HG03571 (cell line): ENCODE results near the gene RC3H2.

Source experiments
- ATAC-seq: cut with Tn5 transposase; IDR thresholded peaks from one replicate; pipeline ENCODE4 v1.9.1; 2021; ENCODE audit not compliant: unreplicated experiment

Gene RC3H2, protein sequence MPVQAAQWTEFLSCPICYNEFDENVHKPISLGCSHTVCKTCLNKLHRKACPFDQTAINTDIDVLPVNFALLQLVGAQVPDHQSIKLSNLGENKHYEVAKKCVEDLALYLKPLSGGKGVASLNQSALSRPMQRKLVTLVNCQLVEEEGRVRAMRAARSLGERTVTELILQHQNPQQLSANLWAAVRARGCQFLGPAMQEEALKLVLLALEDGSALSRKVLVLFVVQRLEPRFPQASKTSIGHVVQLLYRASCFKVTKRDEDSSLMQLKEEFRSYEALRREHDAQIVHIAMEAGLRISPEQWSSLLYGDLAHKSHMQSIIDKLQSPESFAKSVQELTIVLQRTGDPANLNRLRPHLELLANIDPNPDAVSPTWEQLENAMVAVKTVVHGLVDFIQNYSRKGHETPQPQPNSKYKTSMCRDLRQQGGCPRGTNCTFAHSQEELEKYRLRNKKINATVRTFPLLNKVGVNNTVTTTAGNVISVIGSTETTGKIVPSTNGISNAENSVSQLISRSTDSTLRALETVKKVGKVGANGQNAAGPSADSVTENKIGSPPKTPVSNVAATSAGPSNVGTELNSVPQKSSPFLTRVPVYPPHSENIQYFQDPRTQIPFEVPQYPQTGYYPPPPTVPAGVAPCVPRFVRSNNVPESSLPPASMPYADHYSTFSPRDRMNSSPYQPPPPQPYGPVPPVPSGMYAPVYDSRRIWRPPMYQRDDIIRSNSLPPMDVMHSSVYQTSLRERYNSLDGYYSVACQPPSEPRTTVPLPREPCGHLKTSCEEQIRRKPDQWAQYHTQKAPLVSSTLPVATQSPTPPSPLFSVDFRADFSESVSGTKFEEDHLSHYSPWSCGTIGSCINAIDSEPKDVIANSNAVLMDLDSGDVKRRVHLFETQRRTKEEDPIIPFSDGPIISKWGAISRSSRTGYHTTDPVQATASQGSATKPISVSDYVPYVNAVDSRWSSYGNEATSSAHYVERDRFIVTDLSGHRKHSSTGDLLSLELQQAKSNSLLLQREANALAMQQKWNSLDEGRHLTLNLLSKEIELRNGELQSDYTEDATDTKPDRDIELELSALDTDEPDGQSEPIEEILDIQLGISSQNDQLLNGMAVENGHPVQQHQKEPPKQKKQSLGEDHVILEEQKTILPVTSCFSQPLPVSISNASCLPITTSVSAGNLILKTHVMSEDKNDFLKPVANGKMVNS

DNA sequence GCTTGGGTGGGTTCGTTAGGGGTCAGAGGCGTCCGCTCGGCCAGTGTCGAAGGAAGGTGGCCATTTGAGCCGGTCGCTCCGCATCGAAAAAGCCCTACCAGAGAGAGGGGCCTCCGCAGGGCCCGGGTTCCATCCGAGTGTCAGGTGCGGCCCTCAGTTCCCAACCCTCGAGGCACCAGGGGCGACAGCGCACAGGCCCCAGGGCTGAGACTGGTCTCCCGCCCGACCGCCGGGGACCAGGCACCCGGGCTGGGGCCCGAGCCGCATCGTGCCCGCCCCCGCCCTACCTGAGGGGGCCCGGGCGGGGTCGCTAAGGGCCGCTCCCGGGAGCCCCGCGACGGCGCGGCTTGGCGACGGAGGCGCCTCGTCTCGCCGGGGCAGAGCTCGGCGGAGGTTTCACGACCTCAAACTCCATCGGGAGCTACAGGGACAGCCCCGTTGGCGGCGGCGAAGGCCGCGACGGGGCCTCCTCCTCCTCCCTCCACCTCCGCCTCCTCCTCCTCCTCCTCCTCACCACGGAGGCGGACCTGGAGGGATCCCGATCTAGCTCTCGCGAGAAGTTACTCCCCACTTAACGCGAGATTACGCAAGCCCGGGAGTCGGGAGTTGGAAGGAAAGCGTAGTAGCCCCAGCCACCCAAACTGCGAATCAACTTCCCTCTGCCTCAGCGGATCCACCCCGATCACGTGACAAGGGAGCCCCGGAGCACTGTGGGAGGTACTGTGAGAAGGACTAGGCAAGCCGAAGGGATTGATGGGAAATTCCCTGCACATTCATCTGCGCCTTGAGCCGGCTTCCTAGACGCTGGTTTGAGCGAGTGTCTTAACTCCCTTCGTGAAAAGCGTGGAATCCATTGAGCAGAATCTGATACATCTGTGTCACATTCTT lies at the start of gene RC3H2:
Gene RC3H2 (minus strand): TSS at position 537 of the 888 bp plus-strand sequence. CDS start 7,850 bp downstream, outside the sequence.
- ATAC-seq, result peak; percentile 80

DNA sequence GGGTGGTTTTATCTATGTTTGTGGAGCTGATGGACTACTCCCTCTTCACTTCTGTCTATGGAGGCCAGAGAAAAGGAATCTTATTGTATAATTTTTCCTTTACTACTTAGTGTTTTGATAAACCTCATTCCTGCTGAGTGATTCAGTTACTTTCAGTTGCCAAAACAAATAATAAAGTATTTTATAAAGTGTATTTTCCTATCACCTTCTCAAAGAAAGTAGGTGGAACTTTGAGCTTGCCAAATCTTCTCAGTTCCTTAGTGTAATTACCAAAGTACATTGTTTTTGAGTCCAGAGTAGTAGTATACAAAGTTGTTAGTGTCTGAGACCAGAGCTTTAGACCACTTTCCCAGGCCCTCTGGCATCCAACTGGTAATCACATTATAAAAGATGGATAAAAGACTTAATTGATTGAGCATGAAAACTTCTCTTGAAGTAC lies 49.1 kb upstream of the RC3H2 start:
- ATAC-seq, result no peak

DNA sequence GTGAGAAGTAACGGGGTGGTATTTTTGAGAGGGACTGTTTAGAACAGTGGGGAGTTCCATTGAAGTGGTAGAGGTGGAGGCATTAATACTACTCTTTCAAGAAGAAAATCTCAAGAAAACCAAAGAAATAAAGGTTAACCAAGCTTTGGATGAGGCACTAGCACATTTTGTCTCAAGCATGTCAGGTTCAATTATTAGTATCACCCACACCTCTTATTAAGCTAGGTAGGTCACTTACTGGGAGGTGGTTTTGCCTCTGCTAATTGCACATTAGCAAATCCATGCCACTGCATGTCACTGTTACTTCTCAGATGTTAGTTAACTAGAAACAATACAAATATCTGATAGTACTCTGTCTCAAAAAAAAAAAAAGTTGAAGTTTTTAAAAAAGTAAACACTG lies 45.9 kb upstream of the RC3H2 start:
- no peak for ATAC-seq

DNA sequence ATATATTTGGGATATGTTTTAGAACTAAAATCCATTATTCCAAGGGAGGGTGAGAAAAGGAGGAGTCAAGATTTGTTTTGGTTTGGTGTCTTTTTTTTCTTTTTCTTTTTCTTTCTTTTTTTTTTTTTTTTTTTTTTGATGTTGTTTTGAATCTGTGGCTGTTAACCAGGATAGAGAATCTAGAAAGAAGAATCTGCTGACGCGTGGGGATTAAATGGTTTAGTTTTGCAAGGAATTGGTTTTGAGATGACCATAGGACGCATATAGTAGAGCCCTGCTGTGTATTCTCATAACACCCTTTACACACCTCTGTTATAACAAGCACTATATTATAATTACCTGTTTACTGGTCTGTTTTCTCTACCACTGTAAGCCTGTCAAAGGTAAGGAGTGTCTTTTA lies 45.1 kb upstream of the RC3H2 start:
- ATAC-seq, result no peak

DNA sequence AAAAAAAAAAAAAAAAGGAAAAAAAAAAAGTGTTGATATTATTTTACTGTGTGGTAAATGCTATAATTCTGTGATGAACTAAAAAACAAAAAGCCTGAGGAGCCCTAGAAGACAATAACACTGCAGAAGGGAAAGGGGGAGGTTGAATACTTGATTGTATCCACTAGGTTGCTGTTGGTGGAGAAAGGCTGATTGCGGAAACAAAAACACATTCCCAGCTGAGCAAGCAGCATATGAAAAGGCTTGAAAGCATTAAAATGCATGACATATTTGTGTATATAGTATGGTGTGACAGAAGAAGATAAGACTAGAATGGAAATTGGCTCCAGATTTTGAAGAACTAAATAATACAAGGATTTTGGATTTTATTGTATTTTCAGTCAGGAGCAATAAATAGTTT lies 44.5 kb upstream of the RC3H2 start:
- no peak for ATAC-seq

DNA sequence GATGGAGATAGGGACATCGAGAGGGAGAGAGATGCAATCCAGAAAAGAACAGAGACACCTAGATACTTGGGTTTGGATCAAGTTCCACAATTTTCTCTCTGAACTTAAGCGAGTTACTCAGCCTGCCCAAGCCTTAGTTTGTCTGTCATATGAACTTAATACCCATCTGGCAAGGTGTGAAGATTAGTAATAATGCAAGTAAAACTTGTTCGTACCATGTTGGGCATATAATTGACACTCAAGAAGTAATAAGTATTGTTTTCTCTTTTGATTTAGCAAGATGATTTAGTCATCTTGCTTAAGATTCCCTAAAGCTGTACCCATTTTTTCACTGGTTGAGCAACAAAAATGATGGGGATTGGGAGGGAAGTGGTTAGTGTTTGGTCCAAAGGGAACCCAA lies 43.2 kb upstream of the RC3H2 start:
- ATAC-seq, result no peak

DNA sequence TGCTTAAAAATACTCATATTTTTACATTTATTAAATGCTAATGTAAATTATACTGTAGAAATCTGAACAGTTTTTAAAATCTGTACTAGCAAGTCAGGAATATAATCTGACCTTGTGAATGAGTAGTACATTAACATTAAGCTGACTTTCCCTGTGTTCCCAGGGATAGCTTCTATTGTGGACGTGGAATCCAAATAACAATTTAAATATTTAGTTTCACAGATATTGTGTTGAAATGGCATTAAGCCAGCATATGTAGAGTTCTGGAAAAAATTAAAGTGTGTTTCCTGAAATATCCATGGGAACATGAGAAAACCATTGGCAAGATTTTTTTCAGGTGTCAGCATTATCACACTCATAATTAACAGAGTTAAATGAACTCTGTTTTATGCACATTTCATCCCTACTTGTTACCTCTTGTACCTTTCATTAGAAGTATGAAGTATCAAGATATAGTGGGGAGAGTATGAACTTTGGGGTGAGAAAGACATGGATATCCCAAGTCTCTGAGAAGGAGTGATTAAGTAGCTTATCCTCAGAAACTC lies 41.4 kb upstream of the RC3H2 start:
- ATAC-seq, result no peak

DNA sequence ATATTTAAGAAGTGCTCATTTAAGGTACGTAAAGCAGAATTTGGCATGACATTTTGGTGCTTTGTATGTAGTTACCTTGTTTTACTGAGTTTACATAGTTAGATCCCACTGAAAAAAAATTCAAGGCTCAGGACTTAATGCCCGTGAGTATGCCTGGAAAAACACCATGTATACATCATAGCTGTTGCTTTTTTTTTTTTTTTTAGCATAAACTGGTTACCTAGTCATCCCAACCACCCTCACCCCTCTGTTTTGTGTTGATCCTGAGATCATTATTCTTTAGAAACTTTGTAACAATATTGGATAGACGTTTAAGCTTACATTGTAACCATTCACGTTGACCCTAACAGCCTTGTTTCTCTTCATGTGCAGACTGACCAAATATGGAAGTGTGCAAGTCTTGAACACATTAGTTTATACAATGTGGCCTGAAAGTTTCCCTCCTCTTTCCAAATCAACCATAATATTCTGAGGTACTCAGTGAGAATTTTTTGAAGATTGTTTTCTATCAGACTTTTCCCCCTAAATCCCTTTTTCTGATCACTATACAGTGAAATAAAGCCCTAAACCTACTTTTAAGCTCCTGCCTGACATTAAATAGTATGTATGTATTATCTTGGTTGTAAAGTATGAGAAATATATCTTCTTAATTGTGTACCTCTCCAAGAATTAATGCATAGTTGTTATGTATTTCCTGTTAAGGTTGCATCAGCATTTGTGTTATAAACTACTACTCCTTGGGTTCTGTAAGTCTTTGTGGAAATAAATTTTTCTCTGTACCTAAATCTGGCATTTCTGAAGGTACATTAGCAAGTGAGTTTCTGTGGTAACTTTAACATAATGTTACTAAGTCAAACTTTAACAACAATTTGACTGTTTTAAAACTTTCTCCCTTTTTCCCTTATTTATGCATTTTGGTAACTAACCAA lies 40.1 kb upstream of the RC3H2 start:
- ATAC-seq, result no peak

DNA sequence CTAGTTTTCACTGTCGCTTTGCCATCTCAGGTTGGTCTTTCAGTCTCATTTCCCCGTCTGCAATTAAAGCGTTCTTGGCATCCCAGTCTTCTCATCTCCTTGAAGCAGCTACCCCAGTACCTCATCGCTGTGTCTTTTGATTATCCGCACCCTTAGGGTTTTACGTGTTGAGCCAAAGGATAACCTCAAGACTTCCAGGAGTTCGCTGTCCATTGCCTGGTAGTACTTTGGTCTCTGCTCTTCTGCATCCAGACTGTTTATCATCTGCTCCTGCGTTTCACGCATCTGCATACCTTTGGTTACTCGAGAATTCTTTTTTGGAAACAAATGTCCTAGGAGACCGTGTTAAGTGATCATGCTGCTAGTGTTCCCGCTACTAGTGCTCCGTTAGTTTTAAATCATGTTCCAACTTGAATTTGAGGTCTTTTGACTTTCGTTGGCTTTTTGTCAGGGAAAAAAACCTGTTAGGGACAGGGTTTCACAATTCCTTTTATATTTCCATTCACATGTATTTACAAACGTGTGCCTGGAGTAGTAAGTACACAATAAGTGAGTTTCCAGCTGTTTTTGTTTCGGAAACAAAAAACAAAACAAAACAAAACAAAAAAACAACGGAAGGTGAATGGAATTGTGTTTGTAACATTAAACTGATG lies 36.5 kb upstream of the RC3H2 start:
- no peak for ATAC-seq

DNA sequence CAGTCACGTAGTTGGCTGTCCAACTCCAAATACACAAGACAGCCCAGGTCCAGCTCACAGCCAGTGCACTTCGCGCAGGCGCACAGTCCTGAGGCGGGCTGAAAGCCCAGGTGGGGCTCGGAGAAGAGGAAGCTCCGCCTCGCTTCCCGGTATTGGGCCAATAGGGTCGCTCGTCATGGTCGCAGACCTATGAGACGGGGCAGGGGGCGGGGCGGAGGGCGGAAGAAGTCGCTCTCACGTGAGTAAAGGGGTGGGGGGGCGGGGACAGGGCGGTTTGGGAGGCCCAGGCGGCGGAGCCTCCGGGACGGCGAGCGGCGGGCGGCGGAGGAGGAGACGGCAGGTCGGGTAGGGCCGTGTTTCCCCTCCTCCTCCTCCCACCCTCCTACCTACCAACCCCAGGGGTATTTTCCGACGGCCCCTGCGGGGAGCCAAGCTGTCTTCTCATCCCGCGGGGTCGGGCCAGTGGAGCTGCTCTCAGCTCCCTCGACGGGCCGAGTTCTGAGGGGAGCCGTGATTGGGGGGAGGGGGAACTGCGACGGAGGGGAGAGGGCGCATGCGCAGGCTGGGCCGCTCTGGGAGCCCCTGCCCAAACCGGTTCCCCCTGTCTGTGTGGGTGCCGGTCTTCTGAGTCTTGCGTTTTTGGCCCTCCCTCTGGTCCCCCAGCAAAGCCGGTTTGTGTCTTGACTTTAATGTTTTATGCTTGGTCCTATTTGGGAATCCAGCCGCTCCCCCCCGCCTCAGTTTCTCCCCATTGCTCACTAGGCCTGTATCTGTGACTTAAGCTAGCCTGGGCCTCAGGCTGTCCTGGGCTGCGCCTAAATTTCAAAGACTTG lies 35.8 kb upstream of the RC3H2 start, which contains the start of gene RABGAP1:
Gene RABGAP1 (plus strand): TSS at position 272 of the 833 bp plus-strand sequence. CDS start 16,040 bp downstream, outside the sequence.
- peak; percentile 97 for ATAC-seq

DNA sequence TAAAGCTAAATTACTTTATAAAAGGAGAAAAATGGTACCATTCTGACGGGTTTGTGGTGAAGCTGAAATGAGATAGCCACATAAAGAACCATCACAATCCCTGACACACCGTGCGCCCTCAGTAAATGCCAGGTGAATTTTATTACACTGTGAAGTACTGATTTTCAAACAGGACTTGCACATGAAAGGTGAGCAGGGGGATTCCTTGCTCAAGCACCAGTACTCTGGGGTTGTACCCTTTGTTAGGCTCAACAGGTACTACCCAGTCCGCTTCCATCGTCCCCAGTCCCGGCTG lies 35.2 kb upstream of the RC3H2 start:
- no peak for ATAC-seq

DNA sequence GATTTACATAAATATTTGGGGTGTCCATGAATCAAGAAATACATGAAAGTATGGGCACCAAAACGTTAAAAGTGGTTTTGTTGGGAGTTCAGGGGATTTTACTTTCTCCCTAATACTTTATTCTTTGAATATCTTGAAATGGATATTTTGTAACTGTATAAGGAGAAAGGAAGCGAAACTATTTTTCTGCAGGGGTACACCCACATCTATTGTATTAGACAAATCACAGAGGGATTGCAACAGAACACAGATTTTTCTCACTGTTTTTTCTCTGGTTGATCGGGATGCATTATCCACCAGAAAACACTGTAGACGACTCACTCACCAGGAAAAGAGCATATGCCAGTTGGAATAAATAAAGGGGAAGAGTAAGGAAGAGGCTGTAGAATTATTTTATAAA lies 34.4 kb upstream of the RC3H2 start:
- ATAC-seq, result no peak

DNA sequence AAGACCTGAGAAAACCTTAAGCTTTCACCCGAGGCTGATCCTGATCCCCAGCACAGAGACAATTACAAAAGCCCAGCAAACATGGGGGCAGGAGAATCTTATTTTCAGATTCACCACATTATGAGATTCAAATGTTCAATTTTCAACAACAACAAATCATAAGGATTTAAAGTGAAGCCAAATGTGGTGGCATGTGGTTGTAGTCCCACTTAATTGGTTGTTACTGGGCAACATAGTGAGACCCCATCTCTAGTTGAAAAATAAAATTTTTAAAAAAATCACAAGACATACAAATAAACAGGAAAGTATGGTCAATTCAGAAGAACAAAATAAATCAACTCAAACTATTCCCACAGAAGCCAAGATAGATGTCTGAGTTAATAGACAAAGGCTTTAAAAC lies 31.7 kb upstream of the RC3H2 start:
- no peak for ATAC-seq

DNA sequence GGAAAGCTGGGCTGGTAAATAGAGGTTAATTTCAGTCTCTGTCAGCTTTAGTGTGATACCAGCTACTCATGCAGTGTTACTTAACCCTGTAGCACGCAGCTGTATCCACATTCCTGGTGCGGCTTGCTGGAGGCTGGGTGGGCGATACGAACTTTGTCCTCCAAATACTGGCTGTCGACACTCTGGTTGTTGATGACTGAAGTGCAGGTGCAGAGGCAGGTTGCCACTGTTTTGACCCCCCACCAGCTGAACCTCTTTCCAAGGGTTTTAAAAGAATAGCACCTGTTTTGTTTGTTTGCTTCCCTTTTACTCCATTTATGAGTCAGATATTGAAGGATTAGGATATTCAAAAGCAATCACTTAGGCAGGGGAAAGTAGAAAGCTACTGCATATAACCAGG lies 31.3 kb upstream of the RC3H2 start:
- ATAC-seq, result no peak

DNA sequence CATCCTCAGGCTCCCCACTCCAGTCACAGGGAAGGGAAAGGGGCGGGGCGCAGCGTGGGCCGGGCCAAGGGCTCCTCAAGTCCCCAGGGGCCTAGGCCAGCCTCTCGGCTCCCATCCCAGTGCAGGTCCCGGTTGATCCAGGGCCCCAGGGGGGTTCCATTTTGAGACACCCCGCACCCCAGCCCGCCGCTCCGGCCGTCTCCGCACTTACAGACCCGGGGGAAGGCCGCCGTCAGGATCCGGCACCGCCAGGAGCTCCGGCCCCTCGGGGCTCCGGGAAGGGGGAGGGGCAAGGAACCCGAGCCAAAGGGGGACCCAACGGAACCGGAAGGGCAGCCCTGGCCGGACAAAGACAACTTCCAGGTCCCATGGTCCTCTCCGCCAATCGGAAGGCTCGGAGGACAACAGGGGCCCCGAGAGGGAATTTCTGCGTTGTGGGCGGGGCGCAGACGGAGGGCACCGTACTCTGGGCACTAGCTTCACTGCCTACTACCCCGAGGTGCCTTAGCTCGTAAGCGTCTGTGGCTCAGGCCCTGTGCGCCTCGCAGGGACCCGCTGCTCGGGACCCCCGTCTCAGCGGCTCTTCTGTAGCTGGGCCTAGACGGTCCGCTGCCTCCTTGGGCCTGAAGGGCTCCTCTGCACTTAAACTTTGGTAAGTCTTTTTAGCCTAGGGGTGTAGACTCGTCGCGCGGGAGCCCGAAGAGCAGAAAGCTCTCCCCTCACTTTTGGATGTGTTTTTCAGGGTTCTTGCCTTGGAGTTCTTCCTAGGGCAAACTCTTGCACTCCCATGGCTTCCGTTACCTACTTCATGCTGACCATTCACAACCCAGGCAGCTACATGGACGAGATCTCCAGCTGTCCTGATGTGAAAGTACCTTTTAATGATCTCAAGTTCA lies 26.3 kb upstream of the RC3H2 start, which contains the start of gene ZBTB26:
Gene ZBTB26 (minus strand): TSS at position 287 of the 896 bp plus-strand sequence. CDS start 11,578 bp downstream, outside the sequence.
- ATAC-seq, result peak; percentile 94

DNA sequence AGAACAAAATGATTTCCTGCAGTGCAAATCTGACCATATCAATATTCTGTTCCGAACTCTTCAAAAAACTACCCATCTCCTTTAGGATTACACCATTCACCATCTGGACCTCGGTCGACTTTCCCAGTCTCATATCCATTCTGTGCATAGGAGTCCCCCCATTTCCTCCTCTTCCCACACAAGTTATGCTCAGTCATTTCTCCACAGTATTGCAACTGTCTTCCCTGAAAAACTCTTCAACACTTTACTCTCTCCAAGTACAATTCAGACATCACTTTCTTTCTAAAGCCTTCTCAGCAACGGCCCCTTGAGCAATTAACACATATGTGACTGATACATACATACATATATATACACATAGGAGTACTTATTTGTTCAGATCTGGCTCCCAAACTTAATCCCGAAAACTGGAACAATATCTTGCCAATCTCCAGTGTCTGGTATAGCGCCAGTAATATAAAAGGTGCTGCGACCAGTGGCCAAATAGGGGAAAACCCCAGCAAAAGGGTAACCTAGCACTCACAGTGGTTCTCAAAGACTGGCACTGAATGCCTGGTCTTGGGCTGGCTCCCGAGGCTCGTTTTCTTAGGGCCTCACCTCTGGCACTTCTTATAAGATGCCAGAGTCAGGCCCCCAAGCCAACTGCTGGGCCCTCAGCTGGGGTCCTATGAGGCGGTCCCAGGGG lies 25.5 kb upstream of the RC3H2 start:
- no peak for ATAC-seq
